CD4-positive, alpha-beta memory T cell (primary cell): ENCODE measurements around the gene TSHZ2. TPM values are rescaled to one million over a fixed set of nuclear protein-coding genes. Genes with fewer than 3 reads are reported as not detected.

Experiments used
- CTCF ChIA-PET: fragments of 350-600 bp; sonication (Branson Sonifier 250); formaldehyde crosslinking; loops from one replicate; lab custom pipeline; 2021; ENCODE audit warnings: inconsistent platforms; ENCODE audit not compliant: partially characterized antibody; lab: Charles Lee
- POLR2A ChIA-PET: fragments of 350-600 bp; sonication (Branson Sonifier 250); formaldehyde crosslinking; loops from one replicate; lab custom pipeline; 2021; ENCODE audit not compliant: partially characterized antibody; lab: Charles Lee
- DNase-seq, 5 donors: peaks; one replicate each; pipeline versions ENCODE4 v3.0.0 to v3.0.0-alpha.2; 2020 to 2022; ENCODE audit warnings: mixed read lengths in 1 of 5
- H3K27ac ChIP-seq: one replicate; pipeline ENCODE4 v1.7.0; 2013; ENCODE audit warnings: low read depth, low read length
- H3K27me3 ChIP-seq: 2 replicates; pipeline ENCODE4 v1.7.0; 2013; ENCODE audit warnings: mild to moderate bottlenecking, low read length, moderate library complexity; ENCODE audit not compliant: insufficient read depth
- H3K36me3 ChIP-seq: 2 replicates; pipeline ENCODE4 v1.7.0; 2013; ENCODE audit warnings: mild to moderate bottlenecking, low read length, moderate library complexity; ENCODE audit not compliant: insufficient read depth
- H3K4me1 ChIP-seq: 2 replicates; pipeline ENCODE4 v1.7.0; 2013; ENCODE audit warnings: mild to moderate bottlenecking, low read length, moderate library complexity; ENCODE audit not compliant: insufficient read depth
- H3K4me3 ChIP-seq, 2 donors: one replicate each; pipeline ENCODE4 v1.7.0; 2013; ENCODE audit warnings: low read length in 2 of 2, mild to moderate bottlenecking in 1 of 2
- H3K9me3 ChIP-seq, 2 donors: one replicate each; pipeline ENCODE4 v1.7.0; 2013; ENCODE audit warnings: low read length in 2 of 2, control low read depth in 1 of 2; ENCODE audit not compliant: control insufficient read depth in 1 of 2
- H3K27ac Mint-ChIP-seq, 7 donors: one replicate each; pipeline ENCODE4 v1.8.0; 2020 to 2021; ENCODE audit warnings: mixed read lengths in 7 of 7, mild to moderate bottlenecking in 6 of 7, inconsistent platforms in 3 of 7, moderate library complexity in 3 of 7
- H3K27me3 Mint-ChIP-seq, 2 donors: one replicate each; pipeline ENCODE4 v1.8.0; 2020 to 2021; ENCODE audit warnings: mixed read lengths in 2 of 2
- H3K36me3 Mint-ChIP-seq, 2 donors: one replicate each; pipeline ENCODE4 v1.8.0; 2020 to 2021; ENCODE audit warnings: mixed read lengths in 2 of 2, inconsistent platforms in 1 of 2, mild to moderate bottlenecking in 1 of 2
- H3K4me1 Mint-ChIP-seq, 4 donors: one replicate each; pipeline ENCODE4 v1.8.0; 2020 to 2021; ENCODE audit warnings: mixed read lengths in 4 of 4, mild to moderate bottlenecking in 1 of 4
- H3K4me3 Mint-ChIP-seq, 8 donors: one replicate each; pipeline ENCODE4 v1.8.0; 2020 to 2021; ENCODE audit warnings: mixed read lengths in 8 of 8, mild to moderate bottlenecking in 7 of 8, moderate library complexity in 6 of 8, inconsistent platforms in 3 of 8
- H3K9me3 Mint-ChIP-seq, 8 donors: one replicate each; pipeline ENCODE4 v1.8.0; 2020 to 2021; ENCODE audit warnings: mixed read lengths in 8 of 8, mild to moderate bottlenecking in 5 of 8, inconsistent platforms in 3 of 8, moderate library complexity in 1 of 8
- intact Hi-C: fragments of 100-400 bp; cut with micrococcal nuclease; formaldehyde crosslinking; loops from one replicate; pipeline ENCODE4 v1.15.1; 2023
- polyA plus RNA-seq, 2 donors: library from polyadenylated mRNA; unstranded; fragments of 300-500 nt; fragmentation: Illumina TruSeq; gene quantifications; one replicate each; pipeline ENCODE4 v1.2.3, GENCODE V29; 2021
- total RNA-seq, 2 experiments: library from RNA; stranded (reverse); gene quantifications; one replicate each; pipeline ENCODE4 v1.2.3, GENCODE V29; 2021

The TSHZ2 gene
- total and polyA plus RNA-seq, 4 experiments from 2014 or later, result 2.3 to 31.8 (median 17.1) TPM

GRCh38 chr20:53176134-53176533 is 204.0 kb downstream of the TSHZ2 start:
- Histone ChIP-seq H3K27me3 (no peaks in the 10 kb centered on the region), H3K4me1 (no peaks in the 10 kb centered on the region), H3K9me3 (no peaks in the 10 kb centered on the region), H3K27ac (no peak overlapping the region), H3K4me3 (no peak overlapping the region), H3K36me3 (no peaks in the 10 kb centered on the region)
- Mint-ChIP-seq H3K9me3 (no peaks in the 10 kb centered on the region), H3K27ac (peak overlapping the region in 1 of 7 donors; percentile 10), H3K27me3 (peaks cover 0 to 7% of the 10 kb centered on the region in 2 donors), H3K36me3 (no peaks in the 10 kb centered on the region), H3K4me1 (peaks cover 0 to 5% (median under 1%) of the 10 kb centered on the region in 4 donors), H3K4me3 (no peak overlapping the region)
- DNase-seq, result no peak
- ChIA-PET CTCF (no interaction called here), POLR2A (no interaction called here)
- intact Hi-C loops, result no loop called here

DNA sequence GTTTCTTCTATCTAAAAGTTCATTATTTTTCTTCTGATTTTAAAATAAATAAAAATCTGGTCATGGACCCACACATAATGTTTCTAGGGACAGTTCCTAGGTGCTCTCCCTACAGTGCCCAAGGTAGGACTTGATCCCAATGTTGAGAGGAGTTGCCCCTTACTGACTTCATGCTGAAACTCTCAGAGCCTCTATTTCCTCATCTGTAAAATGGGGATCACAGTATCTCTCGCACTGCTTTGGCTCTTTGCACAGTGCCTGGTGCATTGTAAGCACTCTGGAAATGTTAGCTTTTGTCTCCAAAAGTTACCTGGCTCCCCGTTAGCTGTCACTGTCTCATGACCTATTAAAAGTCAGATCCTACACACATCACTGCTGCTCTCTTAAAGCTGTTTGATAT is 205.5 kb downstream of the TSHZ2 start:
- Histone ChIP-seq H3K4me3 (no peak overlapping the region), H3K4me1 (no peaks in the 10 kb centered on the region), H3K27ac (no peak overlapping the region), H3K36me3 (no peaks in the 10 kb centered on the region), H3K9me3 (no peaks in the 10 kb centered on the region), H3K27me3 (no peaks in the 10 kb centered on the region)
- Mint-ChIP-seq H3K27ac (no peak overlapping the region), H3K9me3 (no peaks in the 10 kb centered on the region), H3K4me3 (no peak overlapping the region), H3K4me1 (peaks cover 0 to 5% (median under 1%) of the 10 kb centered on the region in 4 donors), H3K36me3 (no peaks in the 10 kb centered on the region), H3K27me3 (peaks cover 0 to 9% of the 10 kb centered on the region in 2 donors)
- POLR2A ChIA-PET, result no interaction called here
- intact Hi-C loops, result no loop called here
- CTCF ChIA-PET, result interaction anchor here (1.5 kb wide), 1 partner anchor 21 kb away, joined by 4 read pairs; no protein-coding TSS in a partner anchor
- no peak for DNase-seq

GRCh38 chr20:53179749-53180148 is 207.6 kb downstream of the TSHZ2 start:
- intact Hi-C loops, result no loop called here
- H3K27ac ChIP-seq, result no peak overlapping the region
- DNase-seq, result no peak
- H3K9me3 ChIP-seq, result no peaks in the 10 kb centered on the region
- Mint-ChIP-seq H3K4me3 (no peak overlapping the region), H3K27me3 (peaks cover 0 to 6% of the 10 kb centered on the region in 2 donors), H3K4me1 (peaks cover 0 to 3% (median 0%) of the 10 kb centered on the region in 4 donors), H3K9me3 (no peaks in the 10 kb centered on the region), H3K36me3 (no peaks in the 10 kb centered on the region), H3K27ac (no peak overlapping the region)
- ChIA-PET POLR2A (no interaction called here), CTCF (no interaction called here)
- no peaks in the 10 kb centered on the region for H3K4me1 ChIP-seq
- H3K27me3 ChIP-seq, result no peaks in the 10 kb centered on the region
- H3K4me3 ChIP-seq, result no peak overlapping the region
- H3K36me3 ChIP-seq, result no peaks in the 10 kb centered on the region

- Mint-ChIP-seq H3K4me1 (peaks cover 0 to 4% (median 0%) of the 10 kb centered on the region in 4 donors), H3K27me3 (peaks cover 0 to 4% of the 10 kb centered on the region in 2 donors), H3K4me3 (no peak overlapping the region), H3K27ac (peak overlapping the region in 1 of 7 donors; percentile 2), H3K9me3 (no peaks in the 10 kb centered on the region), H3K36me3 (no peaks in the 10 kb centered on the region)
- Histone ChIP-seq H3K27ac (no peak overlapping the region), H3K4me1 (no peaks in the 10 kb centered on the region), H3K27me3 (no peaks in the 10 kb centered on the region), H3K4me3 (no peak overlapping the region), H3K9me3 (no peaks in the 10 kb centered on the region), H3K36me3 (no peaks in the 10 kb centered on the region)
- CTCF ChIA-PET, result no interaction called here
- DNase-seq, result no peak
- intact Hi-C loops, result no loop called here
- POLR2A ChIA-PET, result no interaction called here
These were observed 208.8 kb downstream of the TSHZ2 start for GRCh38 chr20:53180928-53181362.

DNA sequence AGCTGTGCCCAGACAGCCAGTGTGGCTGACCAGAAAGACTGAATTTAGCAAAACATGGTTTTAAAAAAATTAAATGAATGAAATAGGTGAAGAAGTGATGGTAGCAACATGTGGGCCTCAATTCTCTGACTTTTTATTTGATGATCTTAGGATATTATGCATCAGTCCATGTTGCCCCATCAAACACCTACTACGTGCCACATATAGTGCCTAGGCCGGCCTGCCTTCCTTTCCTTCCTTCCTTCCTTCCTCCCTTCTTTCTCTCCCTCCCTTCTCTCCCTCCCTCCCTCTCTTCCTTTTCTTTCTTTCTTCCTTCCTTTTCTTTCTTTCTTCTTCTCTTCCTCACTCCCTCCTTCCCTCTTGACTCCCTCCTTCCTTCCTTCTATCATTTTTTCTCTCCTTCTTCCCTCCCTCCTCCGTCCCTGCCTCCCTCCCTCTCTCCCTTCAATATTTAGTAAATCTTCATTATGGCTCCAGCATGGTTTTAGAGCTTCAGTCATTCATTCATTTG is 209.8 kb downstream of the TSHZ2 start:
- Histone ChIP-seq H3K9me3 (no peaks in the 10 kb centered on the region), H3K27ac (no peak overlapping the region), H3K4me1 (no peaks in the 10 kb centered on the region), H3K4me3 (no peak overlapping the region), H3K36me3 (no peaks in the 10 kb centered on the region), H3K27me3 (no peaks in the 10 kb centered on the region)
- Mint-ChIP-seq H3K9me3 (no peaks in the 10 kb centered on the region), H3K4me3 (no peak overlapping the region), H3K36me3 (no peaks in the 10 kb centered on the region), H3K4me1 (peaks cover 0 to 5% (median 0%) of the 10 kb centered on the region in 4 donors), H3K27ac (no peak overlapping the region), H3K27me3 (peaks cover 0 to 7% of the 10 kb centered on the region in 2 donors)
- intact Hi-C loops, result no loop called here
- DNase-seq, result no peak
- POLR2A ChIA-PET, result no interaction called here
- CTCF ChIA-PET, result interaction anchor here (0.7 kb wide), 1 partner anchor 327 kb away, joined by 3 read pairs; no protein-coding TSS in a partner anchor

GRCh38 chr20:53183181-53183580 is 211.0 kb downstream of the TSHZ2 start:
- H3K27me3 Mint-ChIP-seq, result peaks cover 0 to 6% of the 10 kb centered on the region in 2 donors
- ChIA-PET POLR2A (no interaction called here), CTCF (no interaction called here)
- peaks cover 0 to 9% (median 0%) of the 10 kb centered on the region in 4 donors for H3K4me1 Mint-ChIP-seq
- H3K4me3 Mint-ChIP-seq, result no peak overlapping the region
- H3K4me1 ChIP-seq, result no peaks in the 10 kb centered on the region
- no peak overlapping the region for H3K4me3 ChIP-seq
- no peaks in the 10 kb centered on the region for H3K9me3 ChIP-seq
- H3K27ac Mint-ChIP-seq, result no peak overlapping the region
- DNase-seq, result no peak
- H3K36me3 ChIP-seq, result no peaks in the 10 kb centered on the region
- H3K9me3 Mint-ChIP-seq, result no peaks in the 10 kb centered on the region
- no peak overlapping the region for H3K27ac ChIP-seq
- intact Hi-C loops, result no loop called here
- no peaks in the 10 kb centered on the region for H3K27me3 ChIP-seq
- H3K36me3 Mint-ChIP-seq, result no peaks in the 10 kb centered on the region

GRCh38 chr20:53186635-53187034 is 214.5 kb downstream of the TSHZ2 start:
- Histone ChIP-seq H3K4me1 (no peaks in the 10 kb centered on the region), H3K4me3 (no peak overlapping the region), H3K27ac (no peak overlapping the region), H3K27me3 (no peaks in the 10 kb centered on the region), H3K36me3 (no peaks in the 10 kb centered on the region), H3K9me3 (no peaks in the 10 kb centered on the region)
- H3K4me1 Mint-ChIP-seq, result peaks cover 0 to 10% (median 0%) of the 10 kb centered on the region in 4 donors
- DNase-seq, result no peak
- no peaks in the 10 kb centered on the region for H3K9me3 Mint-ChIP-seq
- peaks cover 0 to 4% of the 10 kb centered on the region in 2 donors for H3K27me3 Mint-ChIP-seq
- POLR2A ChIA-PET, result no interaction called here
- intact Hi-C loops, result no loop called here
- no peak overlapping the region for H3K27ac Mint-ChIP-seq
- CTCF ChIA-PET, result interaction anchor here (0.7 to 1.0 kb wide), 4 partner anchors 14 to 917 kb away, joined by 3 read pairs; no protein-coding TSS in a partner anchor
- no peak overlapping the region for H3K4me3 Mint-ChIP-seq
- no peaks in the 10 kb centered on the region for H3K36me3 Mint-ChIP-seq
